Measurements from ENCODE around the gene MYZAP.
A peak's percentile ranks its signal among the peaks of the same experiment; 100 is the strongest.

Gene MYZAP

GRCh38 chr15:57656434-57656833, 64.7 kb downstream of the MYZAP start:
- DNase-seq (ENCODE audit: low spot score), result no peak
- FAIRE-seq, result no peak

GRCh38 chr15:57657619-57658018, 65.9 kb downstream of the MYZAP start:
- no peak for FAIRE-seq

GRCh38 chr15:57662091-57662744, 70.5 kb downstream of the MYZAP start:
- DNase-seq (ENCODE audit: low spot score) (no peak), FAIRE-seq (no peak)

More at GRCh38 chr15:57657619-57658018, 65.9 kb downstream of the MYZAP start:
- DNase-seq (ENCODE audit: low spot score), result no peak

- DNase-seq (ENCODE audit: low spot score) (no peak), FAIRE-seq (no peak)
Measured at GRCh38 chr15:57662802-57663201, 71.1 kb downstream of the MYZAP start.

GRCh38 chr15:57663262-57663661, 71.6 kb downstream of the MYZAP start:
- peak; percentile 13 for FAIRE-seq
- DNase-seq (ENCODE audit: low spot score), result no peak

GRCh38 chr15:57665194-57665593, 73.5 kb downstream of the MYZAP start:
- DNase-seq (ENCODE audit: low spot score), result no peak
- no peak for FAIRE-seq

GRCh38 chr15:57665939-57666338, 74.2 kb downstream of the MYZAP start:
- no peak for DNase-seq (ENCODE audit: low spot score)
- no peak for FAIRE-seq

GRCh38 chr15:57667171-57667849, 75.6 kb downstream of the MYZAP start:
- DNase-seq (ENCODE audit: low spot score), result peak; percentile 81
- FAIRE-seq, result peak; percentile 82

- FAIRE-seq, result peak; percentile 32
- no peak for DNase-seq (ENCODE audit: low spot score)
Measured at GRCh38 chr15:57668016-57668415, 76.3 kb downstream of the MYZAP start.

GRCh38 chr15:57671636-57672035, 79.9 kb downstream of the MYZAP start:
- DNase-seq (ENCODE audit: low spot score) (no peak), FAIRE-seq (no peak)

- peak; percentile 89 for FAIRE-seq
- DNase-seq (ENCODE audit: low spot score), result no peak
Measured at GRCh38 chr15:57675481-57676181, 83.9 kb downstream of the MYZAP start.

GRCh38 chr15:57676585-57676984, 84.9 kb downstream of the MYZAP start:
- DNase-seq (ENCODE audit: low spot score) (no peak), FAIRE-seq (no peak)

GRCh38 chr15:57677204-57677603, 85.5 kb downstream of the MYZAP start:
- FAIRE-seq (no peak), DNase-seq (ENCODE audit: low spot score) (no peak)

GRCh38 chr15:57680021-57680420, 88.3 kb downstream of the MYZAP start:
- peak; percentile 33 for DNase-seq (ENCODE audit: low spot score)
- FAIRE-seq, result no peak

- no peak for FAIRE-seq
- no peak for DNase-seq (ENCODE audit: low spot score)
Measured at GRCh38 chr15:57681011-57681410, 89.3 kb downstream of the MYZAP start.

- DNase-seq (ENCODE audit: low spot score), result no peak
- no peak for FAIRE-seq
Measured at GRCh38 chr15:57683481-57683880, 91.8 kb downstream of the MYZAP start.

- FAIRE-seq (no peak), DNase-seq (ENCODE audit: low spot score) (no peak)
Measured at GRCh38 chr15:57684491-57685151, 92.9 kb downstream of the MYZAP start.

- DNase-seq (ENCODE audit: low spot score) (no peak), FAIRE-seq (no peak)
Measured at GRCh38 chr15:57685306-57686095, 93.8 kb downstream of the MYZAP start.

- FAIRE-seq, result no peak
- DNase-seq (ENCODE audit: low spot score), result no peak
Measured at GRCh38 chr15:57686657-57687056, 95.0 kb downstream of the MYZAP start.

GRCh38 chr15:57690341-57690966, 98.8 kb downstream of the MYZAP start:
- DNase-seq (ENCODE audit: low spot score) (no peak), FAIRE-seq (no peak)

- DNase-seq (ENCODE audit: low spot score), result no peak
- peak; percentile 9 for FAIRE-seq
Measured at GRCh38 chr15:57691082-57691481, 99.4 kb downstream of the MYZAP start.
